ENCODE measurements around the gene CLEC3B.

The CLEC3B gene, protein sequence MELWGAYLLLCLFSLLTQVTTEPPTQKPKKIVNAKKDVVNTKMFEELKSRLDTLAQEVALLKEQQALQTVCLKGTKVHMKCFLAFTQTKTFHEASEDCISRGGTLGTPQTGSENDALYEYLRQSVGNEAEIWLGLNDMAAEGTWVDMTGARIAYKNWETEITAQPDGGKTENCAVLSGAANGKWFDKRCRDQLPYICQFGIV

GRCh38 chr3:45026038-45026437, at the start of gene CLEC3B:
CLEC3B (plus strand) TSS chr3:45026303; CDS start chr3:45026363, 60 bp downstream.
- no peak for TF ChIP-seq EZH2phosphoT487 (IDR thresholded peaks at IDR 0.05; ENCODE audit: borderline replicate concordance)
- TF ChIP-seq, protein P1, sequence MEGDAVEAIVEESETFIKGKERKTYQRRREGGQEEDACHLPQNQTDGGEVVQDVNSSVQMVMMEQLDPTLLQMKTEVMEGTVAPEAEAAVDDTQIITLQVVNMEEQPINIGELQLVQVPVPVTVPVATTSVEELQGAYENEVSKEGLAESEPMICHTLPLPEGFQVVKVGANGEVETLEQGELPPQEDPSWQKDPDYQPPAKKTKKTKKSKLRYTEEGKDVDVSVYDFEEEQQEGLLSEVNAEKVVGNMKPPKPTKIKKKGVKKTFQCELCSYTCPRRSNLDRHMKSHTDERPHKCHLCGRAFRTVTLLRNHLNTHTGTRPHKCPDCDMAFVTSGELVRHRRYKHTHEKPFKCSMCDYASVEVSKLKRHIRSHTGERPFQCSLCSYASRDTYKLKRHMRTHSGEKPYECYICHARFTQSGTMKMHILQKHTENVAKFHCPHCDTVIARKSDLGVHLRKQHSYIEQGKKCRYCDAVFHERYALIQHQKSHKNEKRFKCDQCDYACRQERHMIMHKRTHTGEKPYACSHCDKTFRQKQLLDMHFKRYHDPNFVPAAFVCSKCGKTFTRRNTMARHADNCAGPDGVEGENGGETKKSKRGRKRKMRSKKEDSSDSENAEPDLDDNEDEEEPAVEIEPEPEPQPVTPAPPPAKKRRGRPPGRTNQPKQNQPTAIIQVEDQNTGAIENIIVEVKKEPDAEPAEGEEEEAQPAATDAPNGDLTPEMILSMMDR (conservative IDR thresholded peaks at IDR 0.05; ENCODE audit: low read length) = no peak
- Histone ChIP-seq H2AFZ (ENCODE audit: low read length) (no peak within 1 kb of the TSS), H3K9me2 (replicated peaks; ENCODE audit: low read depth, low read length) (no peaks in the 10 kb centered on the region), H3K36me3 (ENCODE audit: insufficient read depth, low read length) (no peaks in the 10 kb centered on the region), H3K9me3 (ENCODE audit: insufficient read depth, low read depth, low read length) (no peaks in the 10 kb centered on the region), H3K4me1 (ENCODE audit: insufficient read depth, low read length, poor library complexity, severe bottlenecking) (no peaks in the 10 kb centered on the region), H3K4me3 (ENCODE audit: low read length, poor library complexity, severe bottlenecking) (no peak within 1 kb of the TSS), H3K9ac (ENCODE audit: low read depth, low read length, poor library complexity, severe bottlenecking) (no peak within 1 kb of the TSS), H3F3A (ENCODE audit: low read depth) (no peaks in the 10 kb centered on the region), H3K79me2 (ENCODE audit: insufficient read depth, low read length) (no peaks in the 10 kb centered on the region), H4K20me1 (ENCODE audit: insufficient read depth, low read length, poor library complexity, severe bottlenecking) (no peaks in the 10 kb centered on the region), H3K4me2 (ENCODE audit: low read depth, low read length, poor library complexity, severe bottlenecking) (no peak within 1 kb of the TSS), H3K27me3 (ENCODE audit: insufficient read depth, low read length, poor library complexity, severe bottlenecking) (no peaks in the 10 kb centered on the region)

DNA sequence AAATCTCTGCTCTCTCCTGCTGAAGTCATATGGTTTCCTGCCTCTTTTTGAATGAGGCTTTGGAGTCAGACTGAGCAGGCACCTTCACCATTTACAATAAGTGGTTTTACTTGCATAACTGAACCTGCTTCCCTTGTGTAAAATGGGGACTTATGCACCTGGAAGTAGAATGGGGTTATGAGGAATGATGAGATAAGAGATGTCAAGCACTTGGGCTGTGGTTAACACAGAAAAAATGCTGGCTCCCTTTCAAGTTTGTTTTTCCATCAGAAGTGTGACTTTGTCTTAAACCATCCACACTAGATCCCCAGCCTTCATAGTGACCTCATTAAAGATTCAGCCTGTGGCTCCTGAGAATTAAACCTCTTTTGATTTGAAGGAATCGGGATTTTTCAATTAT, 44.9 kb upstream of the CLEC3B start:
- TF ChIP-seq, protein P1 (conservative IDR thresholded peaks at IDR 0.05; ENCODE audit: low read length) = no peak
- TF ChIP-seq EZH2phosphoT487 (IDR thresholded peaks at IDR 0.05; ENCODE audit: borderline replicate concordance) = no peak
- peaks cover 87% of the 10 kb centered on the region for H3K79me2 ChIP-seq (ENCODE audit: insufficient read depth, low read length)
- no peaks in the 10 kb centered on the region for H3F3A ChIP-seq (ENCODE audit: low read depth)
- H3K4me3 ChIP-seq (ENCODE audit: low read length, poor library complexity, severe bottlenecking) = no peak overlapping the region
- peaks cover 75% of the 10 kb centered on the region for H3K4me1 ChIP-seq (ENCODE audit: insufficient read depth, low read length, poor library complexity, severe bottlenecking)
- no peaks in the 10 kb centered on the region for H3K27me3 ChIP-seq (ENCODE audit: insufficient read depth, low read length, poor library complexity, severe bottlenecking)
- no peak overlapping the region for H2AFZ ChIP-seq (ENCODE audit: low read length)
- H3K9me3 ChIP-seq (ENCODE audit: insufficient read depth, low read depth, low read length) = no peaks in the 10 kb centered on the region
- H3K4me2 ChIP-seq (ENCODE audit: low read depth, low read length, poor library complexity, severe bottlenecking) = peak overlapping the region; percentile 96
- H3K9me2 ChIP-seq (replicated peaks; ENCODE audit: low read depth, low read length) = no peaks in the 10 kb centered on the region
- H4K20me1 ChIP-seq (ENCODE audit: insufficient read depth, low read length, poor library complexity, severe bottlenecking) = peaks cover 58% of the 10 kb centered on the region
- no peaks in the 10 kb centered on the region for H3K36me3 ChIP-seq (ENCODE audit: insufficient read depth, low read length)
- H3K9ac ChIP-seq (ENCODE audit: low read depth, low read length, poor library complexity, severe bottlenecking) = no peak overlapping the region

- no peak for TF ChIP-seq EZH2phosphoT487 (IDR thresholded peaks at IDR 0.05; ENCODE audit: borderline replicate concordance)
- no peaks in the 10 kb centered on the region for H3F3A ChIP-seq (ENCODE audit: low read depth)
- peaks cover 58% of the 10 kb centered on the region for H4K20me1 ChIP-seq (ENCODE audit: insufficient read depth, low read length, poor library complexity, severe bottlenecking)
- H3K9me2 ChIP-seq (replicated peaks; ENCODE audit: low read depth, low read length) = no peaks in the 10 kb centered on the region
- H3K4me1 ChIP-seq (ENCODE audit: insufficient read depth, low read length, poor library complexity, severe bottlenecking) = peaks cover 74% of the 10 kb centered on the region
- no peaks in the 10 kb centered on the region for H3K27me3 ChIP-seq (ENCODE audit: insufficient read depth, low read length, poor library complexity, severe bottlenecking)
- H3K79me2 ChIP-seq (ENCODE audit: insufficient read depth, low read length) = peaks cover 86% of the 10 kb centered on the region
- peak overlapping the region; percentile 96 for H3K4me2 ChIP-seq (ENCODE audit: low read depth, low read length, poor library complexity, severe bottlenecking)
- no peaks in the 10 kb centered on the region for H3K36me3 ChIP-seq (ENCODE audit: insufficient read depth, low read length)
- no peaks in the 10 kb centered on the region for H3K9me3 ChIP-seq (ENCODE audit: insufficient read depth, low read depth, low read length)
- no peak overlapping the region for H2AFZ ChIP-seq (ENCODE audit: low read length)
- H3K4me3 ChIP-seq (ENCODE audit: low read length, poor library complexity, severe bottlenecking) = no peak overlapping the region
- H3K9ac ChIP-seq (ENCODE audit: low read depth, low read length, poor library complexity, severe bottlenecking) = no peak overlapping the region
These were observed 44.4 kb upstream of the CLEC3B start for GRCh38 chr3:44981751-44982150.

DNA sequence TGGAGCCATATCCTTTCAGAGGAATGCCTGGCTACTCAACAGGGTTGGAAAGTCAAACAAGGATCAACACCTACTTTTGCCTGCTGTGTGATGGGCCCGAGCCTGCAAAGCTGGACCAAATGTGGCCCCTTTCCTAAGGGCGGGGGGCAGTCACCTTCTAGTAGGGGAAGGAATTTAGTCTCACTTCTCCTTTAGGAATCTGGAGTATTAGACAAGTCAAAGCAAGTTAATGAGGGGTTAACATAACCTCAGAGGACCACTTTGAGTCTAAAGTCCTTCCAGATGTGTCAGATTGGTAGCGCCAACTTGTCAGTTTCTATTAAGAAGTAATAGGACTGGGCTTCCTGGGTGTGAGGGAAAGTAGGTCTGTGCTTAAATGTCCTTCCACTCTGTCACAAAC, 43.3 kb upstream of the CLEC3B start:
- no peak overlapping the region for H3K4me2 ChIP-seq (ENCODE audit: low read depth, low read length, poor library complexity, severe bottlenecking)
- no peak overlapping the region for H3K9ac ChIP-seq (ENCODE audit: low read depth, low read length, poor library complexity, severe bottlenecking)
- peaks cover 60% of the 10 kb centered on the region for H4K20me1 ChIP-seq (ENCODE audit: insufficient read depth, low read length, poor library complexity, severe bottlenecking)
- H3K4me1 ChIP-seq (ENCODE audit: insufficient read depth, low read length, poor library complexity, severe bottlenecking) = peaks cover 64% of the 10 kb centered on the region
- no peaks in the 10 kb centered on the region for H3F3A ChIP-seq (ENCODE audit: low read depth)
- TF ChIP-seq, protein P1 (conservative IDR thresholded peaks at IDR 0.05; ENCODE audit: low read length) = no peak
- no peak for TF ChIP-seq EZH2phosphoT487 (IDR thresholded peaks at IDR 0.05; ENCODE audit: borderline replicate concordance)
- H3K27me3 ChIP-seq (ENCODE audit: insufficient read depth, low read length, poor library complexity, severe bottlenecking) = no peaks in the 10 kb centered on the region
- H3K9me2 ChIP-seq (replicated peaks; ENCODE audit: low read depth, low read length) = no peaks in the 10 kb centered on the region
- H2AFZ ChIP-seq (ENCODE audit: low read length) = no peak overlapping the region
- H3K9me3 ChIP-seq (ENCODE audit: insufficient read depth, low read depth, low read length) = no peaks in the 10 kb centered on the region
- peaks cover 80% of the 10 kb centered on the region for H3K79me2 ChIP-seq (ENCODE audit: insufficient read depth, low read length)
- no peak overlapping the region for H3K4me3 ChIP-seq (ENCODE audit: low read length, poor library complexity, severe bottlenecking)
- no peaks in the 10 kb centered on the region for H3K36me3 ChIP-seq (ENCODE audit: insufficient read depth, low read length)

Measured in Loucy (cell line).